ENCODE data around the gene TMEM87B.
"Not testable (repeated sequence)": the region's sequence is repeated elsewhere in the genome, so short reads cannot be mapped to it uniquely, and the experiment has no call there.

The TMEM87B gene

DNA sequence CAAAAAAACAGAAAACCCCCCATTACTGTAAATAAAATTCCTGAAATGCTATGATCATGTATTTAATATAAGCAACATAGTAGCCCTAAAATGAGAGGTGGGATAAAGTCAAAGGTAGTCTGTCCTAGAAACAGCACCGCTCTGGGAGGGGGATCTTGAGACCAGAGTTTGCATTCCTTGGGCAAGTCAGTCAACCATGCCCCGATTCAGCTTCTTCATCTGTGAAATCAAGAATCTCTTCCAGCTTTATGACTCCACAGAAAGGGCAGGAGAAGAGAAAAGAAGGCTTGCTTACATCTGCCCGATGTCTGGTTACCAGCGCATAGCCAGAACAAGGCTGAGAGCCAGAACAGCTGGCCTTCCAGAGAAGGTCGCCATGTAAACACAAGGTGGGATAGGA lies 81.0 kb downstream of the TMEM87B start:
- DNase-seq = no peak

GRCh38 chr2:112137516-112138158 lies 82.6 kb downstream of the TMEM87B start:
- peak; percentile 28 for DNase-seq

- no peak for DNase-seq
These were observed 83.3 kb downstream of the TMEM87B start, which contains the start of gene FBLN7 for GRCh38 chr2:112138159-112139032. TSS of gene FBLN7 (plus strand) at chr2:112138385. CDS start at chr2:112138656, 271 bp downstream.

DNA sequence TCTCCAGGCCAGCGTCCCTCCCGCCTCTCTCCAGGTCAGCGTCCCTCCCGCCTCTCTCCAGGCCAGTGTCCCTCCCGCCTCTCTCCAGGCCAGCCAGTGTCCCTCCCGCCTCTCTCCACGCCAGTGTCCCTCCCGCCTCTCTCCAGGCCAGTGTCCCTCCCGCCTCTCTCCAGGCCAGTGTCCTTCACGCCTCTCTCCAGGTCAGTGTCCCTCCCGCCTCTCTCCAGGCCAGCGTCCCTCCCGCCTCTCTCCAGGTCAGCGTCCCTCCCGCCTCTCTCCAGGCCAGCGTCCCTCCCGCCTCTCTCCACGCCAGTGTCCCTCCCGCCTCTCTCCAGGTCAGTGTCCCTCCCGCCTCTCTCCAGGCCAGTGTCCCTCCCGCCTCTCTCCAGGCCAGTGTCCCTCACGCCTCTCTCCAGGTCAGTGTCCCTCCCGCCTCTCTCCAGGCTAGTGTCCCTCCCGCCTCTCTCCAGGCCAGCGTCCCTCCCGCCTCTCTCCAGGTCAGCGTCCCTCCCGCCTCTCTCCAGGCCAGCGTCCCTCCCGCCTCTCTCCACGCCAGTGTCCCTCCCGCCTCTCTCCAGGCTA lies 84.1 kb downstream of the TMEM87B start:
- not testable (repeated sequence) for DNase-seq

- not testable (repeated sequence) for DNase-seq
These were observed 84.7 kb downstream of the TMEM87B start for GRCh38 chr2:112139661-112140204.

- DNase-seq = no peak
These were observed 85.2 kb downstream of the TMEM87B start for GRCh38 chr2:112140205-112140802.

DNA sequence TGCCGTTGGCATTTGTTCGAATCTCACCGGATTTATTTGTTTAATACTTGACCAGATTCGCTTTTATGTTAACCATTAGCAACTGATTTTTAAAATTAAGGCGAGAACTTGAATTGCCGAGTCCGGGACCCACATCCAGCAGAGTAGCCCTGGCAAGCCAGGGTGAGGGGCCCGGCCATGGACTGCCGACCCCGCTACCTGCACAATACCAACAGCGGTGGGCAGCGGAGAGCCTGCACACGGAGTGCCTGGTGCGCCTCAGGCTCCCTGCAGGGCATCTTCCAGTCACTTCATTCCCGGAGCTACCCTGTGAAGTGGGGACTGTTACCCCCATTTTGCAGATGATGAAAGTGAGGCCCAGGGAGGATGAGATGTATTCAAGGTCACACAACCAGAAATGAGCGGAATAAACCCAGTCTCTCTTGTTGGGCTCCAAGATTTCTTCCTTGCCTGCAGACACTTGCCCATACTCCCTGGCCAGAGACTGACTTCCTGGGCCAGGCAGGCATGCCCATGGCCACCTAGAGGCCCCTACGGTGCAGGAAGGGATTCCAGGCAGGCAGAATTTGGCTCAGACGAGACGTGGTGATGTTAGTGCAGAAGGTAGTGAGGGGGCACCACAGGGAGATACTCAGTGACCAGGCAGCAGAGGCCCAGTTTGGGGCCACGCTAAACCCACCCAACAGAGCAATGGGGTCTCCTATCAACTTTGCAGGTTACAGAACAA lies 86.0 kb downstream of the TMEM87B start:
- no peak for DNase-seq

DNA sequence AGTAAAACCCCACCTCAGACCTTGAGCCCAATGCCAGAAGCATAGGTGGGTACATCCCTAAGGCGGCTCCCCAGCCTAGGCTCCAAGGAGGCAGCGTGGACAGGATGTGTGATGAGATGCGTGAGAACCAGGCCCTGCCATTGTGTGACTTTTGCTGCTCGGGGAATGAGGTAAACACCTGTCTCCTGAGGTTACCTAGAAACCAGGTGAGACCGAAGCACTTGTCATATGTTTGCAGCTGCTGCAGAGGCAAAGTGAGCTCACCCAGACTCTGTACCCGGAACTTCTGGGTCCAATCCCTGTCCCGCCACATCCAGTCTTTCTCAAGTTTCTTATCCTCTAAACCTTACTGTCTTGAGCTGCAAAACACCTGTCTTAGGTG lies 86.5 kb downstream of the TMEM87B start:
- DNase-seq = no peak

DNA sequence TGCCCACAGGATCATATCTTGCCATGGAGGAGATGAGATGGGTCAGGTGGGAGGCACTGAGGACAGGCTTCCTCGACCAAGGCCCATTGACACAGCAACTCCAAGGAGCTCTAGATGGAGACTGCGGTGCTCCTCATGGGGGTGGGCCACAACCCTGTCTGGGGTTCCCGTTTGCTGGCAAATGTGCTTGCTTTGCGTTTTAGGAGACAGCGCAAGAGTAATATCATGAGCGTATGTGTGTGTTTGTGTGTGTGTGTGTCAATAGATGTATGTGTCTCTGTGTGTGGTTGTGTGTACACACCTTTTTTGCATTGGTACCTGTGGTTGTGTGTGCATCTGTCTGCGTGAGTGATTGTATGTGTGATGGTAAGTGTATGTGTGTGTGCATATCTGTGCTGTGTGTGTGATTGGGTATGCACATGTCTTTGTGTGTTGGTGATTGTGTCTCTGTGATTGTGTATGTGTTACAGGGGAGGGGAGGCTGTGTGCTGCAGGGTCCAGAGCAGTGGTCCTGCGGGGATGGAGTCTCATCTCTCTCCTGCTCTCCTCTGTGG lies 87.5 kb downstream of the TMEM87B start:
- DNase-seq = no peak

GRCh38 chr2:112143150-112143549 lies 88.1 kb downstream of the TMEM87B start:
- no peak for DNase-seq

- no peak for DNase-seq
These were observed 89.9 kb downstream of the TMEM87B start for GRCh38 chr2:112144966-112145365.

DNA sequence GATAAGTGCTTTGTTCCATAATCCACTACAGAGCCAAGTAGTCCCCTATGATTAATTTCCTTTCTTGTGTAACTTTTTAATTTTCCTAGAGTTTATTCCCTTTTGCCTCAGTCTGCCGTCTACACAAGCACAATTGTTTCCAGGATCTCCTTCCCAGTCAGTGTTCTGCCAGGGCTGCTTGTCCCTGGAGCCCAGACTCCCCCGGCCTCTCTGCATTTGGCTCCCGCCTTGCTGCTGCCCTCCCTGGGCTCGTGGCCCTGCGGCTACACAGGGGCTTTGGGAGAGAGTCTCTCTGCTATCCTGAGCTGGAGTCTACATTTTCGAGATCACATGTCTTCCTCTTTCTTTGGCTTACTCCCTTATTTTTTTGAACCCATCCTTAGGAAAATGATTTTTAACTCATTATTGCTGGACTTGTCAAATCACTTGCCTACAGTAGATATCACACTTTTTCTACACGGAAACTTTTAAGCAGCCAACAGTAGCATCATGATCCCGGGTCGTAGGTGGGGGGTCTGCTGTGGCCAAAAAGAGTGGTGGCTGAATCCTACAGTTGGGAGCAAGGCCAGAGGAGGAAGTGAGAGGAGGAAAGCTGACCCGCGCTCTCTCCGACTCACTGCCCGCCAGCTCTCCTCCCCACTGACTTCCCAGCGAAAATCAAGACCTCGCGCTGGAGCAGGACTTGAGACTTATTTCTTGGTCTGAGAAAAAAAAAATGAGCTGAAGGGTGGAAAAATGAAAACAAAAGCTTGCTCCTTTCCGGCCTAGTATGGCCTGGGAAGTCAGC lies 92.5 kb downstream of the TMEM87B start:
- no peak for DNase-seq

DNA sequence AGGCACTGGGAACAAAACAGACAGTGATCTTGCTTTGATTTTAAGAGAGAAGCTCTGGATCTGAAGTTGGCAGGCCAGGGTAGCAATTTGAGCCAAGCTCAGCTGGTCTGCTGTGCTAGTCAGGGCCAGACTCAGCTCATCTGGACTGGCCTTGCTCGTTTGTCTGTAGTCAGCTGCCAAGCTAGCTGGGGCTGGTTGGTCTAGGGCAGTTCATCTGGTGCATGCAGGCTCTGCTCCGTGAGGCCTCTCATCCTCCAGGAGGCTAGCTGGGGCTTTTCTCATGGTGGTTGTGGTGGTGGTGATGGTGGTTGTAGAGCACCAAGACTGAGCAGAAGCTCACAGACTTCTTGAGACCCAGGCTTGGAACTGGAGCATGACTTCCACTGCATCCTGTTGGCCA lies 93.4 kb downstream of the TMEM87B start:
- DNase-seq = no peak

GRCh38 chr2:112149194-112149593 lies 94.1 kb downstream of the TMEM87B start:
- no peak for DNase-seq

GRCh38 chr2:112149866-112150435 lies 94.9 kb downstream of the TMEM87B start:
- DNase-seq = no peak

- DNase-seq = no peak
These were observed 95.4 kb downstream of the TMEM87B start for GRCh38 chr2:112150447-112150846.

DNA sequence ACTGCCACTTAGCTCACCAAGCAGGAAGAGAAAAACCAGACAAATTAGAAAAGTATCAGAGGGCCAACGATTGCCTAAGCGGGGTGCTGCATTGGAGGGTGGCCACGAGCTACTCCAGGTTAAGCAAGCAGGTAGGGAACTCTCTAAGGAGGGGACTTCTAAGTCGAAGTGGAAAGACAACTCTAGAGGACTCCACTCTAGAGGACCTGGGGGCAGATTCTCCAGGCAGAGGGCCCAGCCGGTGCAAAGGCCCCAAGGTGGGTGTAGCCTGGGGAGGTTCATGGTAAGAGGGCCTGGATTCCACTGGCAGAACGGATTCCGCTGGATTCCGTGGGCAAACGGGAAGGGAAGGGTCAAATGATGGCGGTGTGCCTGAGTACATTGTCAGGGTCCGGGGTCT lies 95.8 kb downstream of the TMEM87B start:
- no peak for DNase-seq

DNA sequence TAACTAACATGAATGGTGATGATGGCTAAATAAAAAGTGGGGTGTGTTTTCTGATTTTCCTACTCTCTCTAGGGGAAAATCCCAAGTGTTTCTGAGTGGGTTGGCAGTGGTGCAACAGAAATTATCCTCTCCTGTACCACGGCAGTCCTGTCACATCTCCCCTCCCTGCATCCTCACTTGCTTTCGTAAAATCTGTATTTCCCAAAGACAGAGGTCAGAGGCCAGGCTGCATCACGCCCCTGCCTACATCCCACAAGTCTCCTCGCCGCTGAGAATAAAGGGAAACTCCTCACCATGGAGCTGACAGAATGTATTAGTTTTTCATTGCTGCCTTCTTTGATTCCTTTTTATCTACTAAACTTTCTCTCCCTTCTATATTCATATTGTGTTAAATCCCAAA lies 96.2 kb downstream of the TMEM87B start:
- DNase-seq = no peak

- no peak for DNase-seq
These were observed 96.8 kb downstream of the TMEM87B start for GRCh38 chr2:112151701-112152440.
